Fibroblast of the aortic adventitia (primary cell): ENCODE measurements around the gene ROR2. TPM values are rescaled to one million over a fixed set of nuclear protein-coding genes. Genes with fewer than 3 reads are reported as not detected.

ENCODE experiments used
- DNase-seq: peaks from one replicate; pipeline ENCODE4 v3.0.0-alpha.2; 2010; ENCODE audit warnings: low read depth
- H3K4me3 ChIP-seq: 2 replicates; pipeline ENCODE4 v1.5.1; 2011; ENCODE audit warnings: low read depth, mild to moderate bottlenecking, control low read depth, low read length, moderate library complexity
- CTCF ChIP-seq: IDR thresholded peaks from 2 replicates; pipeline ENCODE4 v1.5.1; 2011; ENCODE audit warnings: mild to moderate bottlenecking, low read length, control low read depth, inconsistent platforms; ENCODE audit not compliant: insufficient read depth
- total RNA-seq: library from RNA; depleted of rRNA; stranded (reverse); fragments of >200 nt; gene quantifications from 2 replicates; pipeline ENCODE4 v1.2.3, GENCODE V29; 2012; ENCODE audit warnings: low replicate concordance

The ROR2 gene
- total RNA-seq, 1 donor: 13.0 TPM

- no peak for DNase-seq
These were observed 223.5 kb downstream of the ROR2 start for GRCh38 chr9:91726406-91727100.

GRCh38 chr9:91725651-91726050, 224.4 kb downstream of the ROR2 start:
- H3K4me3 ChIP-seq: no peak overlapping the region
- TF ChIP-seq CTCF: no peak
- DNase-seq: no peak

More at GRCh38 chr9:91726406-91727100, 223.5 kb downstream of the ROR2 start:
- no peak overlapping the region for H3K4me3 ChIP-seq
- no peak for TF ChIP-seq CTCF

- DNase-seq: no peak
- H3K4me3 ChIP-seq: no peak overlapping the region
- TF ChIP-seq CTCF: no peak
These were observed 225.2 kb downstream of the ROR2 start for GRCh38 chr9:91724609-91725505.

GRCh38 chr9:91724068-91724440, 226.0 kb downstream of the ROR2 start:
- DNase-seq: no peak
- H3K4me3 ChIP-seq: no peak overlapping the region
- TF ChIP-seq CTCF: no peak

- no peak overlapping the region for H3K4me3 ChIP-seq
- DNase-seq: no peak
These were observed 226.5 kb downstream of the ROR2 start for GRCh38 chr9:91723420-91724067.

More at GRCh38 chr9:91723420-91724067, 226.5 kb downstream of the ROR2 start:
- TF ChIP-seq CTCF: no peak
